Neuronal stem cell (in vitro differentiated cells): ENCODE measurements around the gene XYLT1.

Experiments
- DNase-seq: peaks from one replicate; pipeline ENCODE4 v3.0.0-alpha.2; 2013; ENCODE audit warnings: low spot score
- H2AFZ ChIP-seq: one replicate; pipeline ENCODE4 v1.6.1; 2013; ENCODE audit warnings: mild to moderate bottlenecking, low read length, inconsistent platforms
- H2AK5ac ChIP-seq: 2 replicates; pipeline ENCODE4 v1.6.1; 2013; ENCODE audit warnings: low read depth, mild to moderate bottlenecking, inconsistent platforms, low read length, moderate library complexity, mixed read lengths
- H2BK120ac ChIP-seq: 2 replicates; pipeline ENCODE4 v1.6.1; 2013; ENCODE audit warnings: low read depth, mild to moderate bottlenecking, inconsistent platforms, low read length, moderate library complexity, mixed read lengths
- H2BK12ac ChIP-seq: one replicate; pipeline ENCODE4 v1.6.1; 2013; ENCODE audit warnings: low read length, inconsistent platforms
- H2BK15ac ChIP-seq: 2 replicates; pipeline ENCODE4 v1.6.1; 2013; ENCODE audit warnings: mild to moderate bottlenecking, low read length, inconsistent platforms, mixed read lengths
- H2BK5ac ChIP-seq: one replicate; pipeline ENCODE4 v1.6.1; 2013; ENCODE audit warnings: inconsistent platforms, mild to moderate bottlenecking, low read length, moderate library complexity
- H3K14ac ChIP-seq: one replicate; pipeline ENCODE4 v1.6.1; 2013; ENCODE audit warnings: low read length, inconsistent platforms
- H3K18ac ChIP-seq: 2 replicates; pipeline ENCODE4 v1.6.1; 2013; ENCODE audit warnings: low read length, inconsistent platforms
- H3K23ac ChIP-seq: 2 replicates; pipeline ENCODE4 v1.6.1; 2013; ENCODE audit warnings: low read depth, mild to moderate bottlenecking, mixed read lengths, low read length, inconsistent platforms; ENCODE audit not compliant: poor library complexity
- H3K27ac ChIP-seq: replicated peaks from 3 replicates; pipeline ENCODE4 v1.5.1; 2013; ENCODE audit warnings: low read length, inconsistent platforms
- H3K27me3 ChIP-seq, 3 experiments: 2 replicates each; pipeline ENCODE4 v1.6.1; 2013; ENCODE audit warnings: low read length in 3 of 3, mild to moderate bottlenecking in 2 of 3, inconsistent platforms in 1 of 3, low read depth in 1 of 3, mixed read lengths in 1 of 3, moderate library complexity in 1 of 3; ENCODE audit not compliant: control insufficient read depth in 3 of 3, insufficient read depth in 3 of 3
- H3K36me3 ChIP-seq, 2 donors: replicated peaks in 1 of 2; 2 replicates each; pipeline ENCODE4 v1.6.1; 2013; ENCODE audit warnings: low read length in 2 of 2; ENCODE audit not compliant: control insufficient read depth in 2 of 2, insufficient read depth in 2 of 2
- H3K4ac ChIP-seq: 2 replicates; pipeline ENCODE4 v1.6.1; 2013; ENCODE audit warnings: inconsistent platforms, mild to moderate bottlenecking, low read length, moderate library complexity
- H3K4me1 ChIP-seq, 2 donors: 1 replicate in 1 of 2; 2 replicates in 1 of 2; pipeline ENCODE4 v1.6.1; 2013; ENCODE audit warnings: low read length in 2 of 2, low read depth in 1 of 2; ENCODE audit not compliant: control insufficient read depth in 2 of 2, insufficient read depth in 1 of 2
- H3K4me2 ChIP-seq: one replicate; pipeline ENCODE4 v1.6.1; 2013; ENCODE audit warnings: mild to moderate bottlenecking, low read length, inconsistent platforms; ENCODE audit not compliant: insufficient read depth, poor library complexity, severe bottlenecking
- H3K4me3 ChIP-seq, 2 donors: 2 replicates each; pipeline ENCODE4 v1.5.1; 2013; ENCODE audit warnings: low read length in 2 of 2, mild to moderate bottlenecking in 2 of 2, inconsistent platforms in 1 of 2, moderate library complexity in 1 of 2
- H3K79me1 ChIP-seq: one replicate; pipeline ENCODE4 v1.6.1; 2013; ENCODE audit warnings: low read depth, mild to moderate bottlenecking, inconsistent platforms, low read length, moderate library complexity
- H3K9ac ChIP-seq: one replicate; pipeline ENCODE4 v1.6.1; 2013; ENCODE audit warnings: mild to moderate bottlenecking, low read depth, low read length, inconsistent platforms; ENCODE audit not compliant: poor library complexity
- H3K9me3 ChIP-seq, 2 donors: replicated peaks in 1 of 2; 2 replicates each; pipeline versions ENCODE3 to v1.6.1; 2013; ENCODE audit warnings: low read length in 2 of 2, mild to moderate bottlenecking in 2 of 2, inconsistent platforms in 1 of 2, low read depth in 1 of 2, mixed read lengths in 1 of 2, moderate library complexity in 1 of 2; ENCODE audit not compliant: control insufficient read depth in 2 of 2, insufficient read depth in 1 of 2
- H4K8ac ChIP-seq: one replicate; pipeline ENCODE4 v1.6.1; 2013; ENCODE audit warnings: low read depth, mild to moderate bottlenecking, inconsistent platforms, low read length, moderate library complexity
- H4K91ac ChIP-seq: one replicate; pipeline ENCODE4 v1.6.1; 2013; ENCODE audit warnings: low read length, low read depth, mild to moderate bottlenecking, inconsistent platforms; ENCODE audit not compliant: poor library complexity
- WGBS, 2 donors: extraction: QIAGEN DNeasy Blood & Tissue Kit; methylation state at CpG; one replicate each; pipeline ENCODE4 v1.1.7; 2013; ENCODE audit warnings: missing lambda C conversion rate in 2 of 2, mixed read lengths in 1 of 2; ENCODE audit not compliant: insufficient read length in 2 of 2, insufficient replicate concordance in 1 of 2; ENCODE audit errors: extremely low coverage in 2 of 2; 5-methylcytosine and 5-hydroxymethylcytosine counted together

Gene XYLT1

DNA sequence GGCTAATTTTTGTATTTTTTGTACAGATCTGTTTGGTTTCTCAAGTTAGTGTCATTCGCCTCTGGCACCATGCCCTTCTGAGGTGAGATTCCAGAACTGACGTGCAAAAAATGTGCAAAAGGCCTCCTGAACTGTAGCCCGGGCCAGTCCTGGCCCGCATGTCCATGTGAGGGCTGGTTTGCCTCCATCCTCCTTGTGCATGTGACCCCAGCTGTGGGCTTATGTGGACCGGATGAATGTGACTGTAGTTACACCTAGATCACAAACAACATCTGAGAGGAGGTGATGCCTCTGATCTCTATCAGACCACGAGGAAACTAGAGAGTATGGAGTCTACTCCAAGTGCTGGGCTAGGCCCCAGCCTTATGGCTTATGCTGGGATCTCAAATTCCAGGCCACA is 241.6 kb downstream of the XYLT1 start:
- H2AK5ac ChIP-seq = no peak overlapping the region
- no peak overlapping the region for H3K27ac ChIP-seq
- H3K4ac ChIP-seq = no peak overlapping the region
- no peak overlapping the region for H3K4me3 ChIP-seq
- H3K9me3 ChIP-seq = no peaks in the 10 kb centered on the region
- no peak overlapping the region for H3K9ac ChIP-seq
- no peak overlapping the region for H3K14ac ChIP-seq
- DNase-seq = no peak
- H2BK15ac ChIP-seq = no peak overlapping the region
- H2BK12ac ChIP-seq = no peak overlapping the region
- H3K27me3 ChIP-seq = no peaks in the 10 kb centered on the region
- H4K91ac ChIP-seq = no peak overlapping the region
- no peak overlapping the region for H2BK5ac ChIP-seq
- H3K36me3 ChIP-seq = peaks cover 0 to 1% of the 10 kb centered on the region in 2 donors
- no peak overlapping the region for H3K23ac ChIP-seq
- no peak overlapping the region for H2AFZ ChIP-seq
- H3K18ac ChIP-seq = no peak overlapping the region
- H3K79me1 ChIP-seq = no peaks in the 10 kb centered on the region
- peaks cover 5 to 6% of the 10 kb centered on the region in 2 donors for H3K4me1 ChIP-seq
- no CpG with 5 or more reads among the region's 6 CpGs for WGBS, 2 donors
- no peak overlapping the region for H3K4me2 ChIP-seq
- H2BK120ac ChIP-seq = no peak overlapping the region
- no peak overlapping the region for H4K8ac ChIP-seq

DNA sequence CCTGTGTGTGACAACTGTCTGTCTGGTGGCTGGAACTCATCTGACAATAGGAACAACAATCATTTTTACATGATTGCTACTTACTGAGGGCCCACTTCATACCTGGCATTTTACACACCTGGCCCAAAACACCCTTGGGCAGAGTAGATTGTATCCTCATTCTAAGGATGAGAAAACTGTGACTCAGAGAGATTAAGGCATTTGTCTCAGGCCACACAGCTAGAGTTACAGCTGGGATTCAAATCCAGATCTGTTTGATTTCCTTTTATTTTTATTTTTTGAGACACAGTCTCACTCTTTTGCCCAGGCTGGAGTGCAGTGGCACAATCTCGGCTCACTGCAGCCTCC is 242.1 kb downstream of the XYLT1 start:
- H3K14ac ChIP-seq = no peak overlapping the region
- H2BK5ac ChIP-seq = no peak overlapping the region
- H3K4me1 ChIP-seq = peaks cover 5 to 6% of the 10 kb centered on the region in 2 donors
- H2BK15ac ChIP-seq = no peak overlapping the region
- no peak overlapping the region for H3K23ac ChIP-seq
- no peak overlapping the region for H2AK5ac ChIP-seq
- no peak overlapping the region for H4K91ac ChIP-seq
- H3K18ac ChIP-seq = no peak overlapping the region
- no peaks in the 10 kb centered on the region for H3K9me3 ChIP-seq
- no peaks in the 10 kb centered on the region for H3K79me1 ChIP-seq
- H3K4ac ChIP-seq = no peak overlapping the region
- no peak for DNase-seq
- H3K27me3 ChIP-seq = no peaks in the 10 kb centered on the region
- no peak overlapping the region for H3K27ac ChIP-seq
- H2AFZ ChIP-seq = no peak overlapping the region
- no peak overlapping the region for H2BK120ac ChIP-seq
- no peak overlapping the region for H3K4me3 ChIP-seq
- no peak overlapping the region for H3K4me2 ChIP-seq
- no peak overlapping the region for H2BK12ac ChIP-seq
- no peak overlapping the region for H4K8ac ChIP-seq
- peaks cover 0 to 1% of the 10 kb centered on the region in 2 donors for H3K36me3 ChIP-seq
- no peak overlapping the region for H3K9ac ChIP-seq
- WGBS, 2 donors = no CpG with 5 or more reads among the region's 1 CpG

DNA sequence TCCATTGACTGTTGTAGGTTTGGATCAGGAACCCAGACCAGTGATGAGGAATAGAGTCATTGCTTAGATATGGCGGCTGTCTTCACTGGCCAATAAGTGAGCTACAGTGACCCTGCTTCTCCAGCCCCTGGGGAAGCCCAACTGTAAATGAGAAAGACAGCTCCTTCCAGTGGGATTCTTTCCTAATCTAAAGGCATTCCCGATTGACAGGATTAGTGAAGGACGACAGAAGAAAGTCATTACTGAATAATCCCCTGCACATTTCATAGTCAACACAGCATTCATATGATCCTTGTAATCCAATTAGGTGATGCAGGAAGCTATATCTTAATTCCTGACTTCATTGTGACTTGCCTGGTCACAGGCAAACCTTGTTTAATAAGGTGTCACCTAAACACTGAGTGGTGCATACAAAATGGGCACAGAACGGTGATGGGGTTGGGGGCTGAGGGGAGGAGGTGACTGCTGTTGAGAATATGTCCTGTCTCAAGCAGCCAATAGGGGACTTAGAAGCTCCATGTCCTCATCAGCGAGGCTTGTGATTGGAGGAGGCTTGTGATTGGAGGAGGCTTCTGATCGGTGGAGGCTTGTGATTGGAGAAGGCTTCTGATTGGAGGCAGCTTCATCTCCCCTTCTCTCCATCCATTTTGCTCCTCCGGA is 242.6 kb downstream of the XYLT1 start:
- Histone ChIP-seq H2BK15ac (no peak overlapping the region), H3K4me3 (peak overlapping the region in 1 of 2 donors; percentile 37), H3K27me3 (no peaks in the 10 kb centered on the region), H3K36me3 (peaks cover 0 to 1% of the 10 kb centered on the region in 2 donors), H3K79me1 (no peaks in the 10 kb centered on the region), H2BK5ac (no peak overlapping the region), H2BK120ac (no peak overlapping the region), H3K23ac (no peak overlapping the region), H2BK12ac (no peak overlapping the region), H3K4ac (no peak overlapping the region), H3K4me2 (no peak overlapping the region), H4K8ac (no peak overlapping the region), H4K91ac (no peak overlapping the region), H2AK5ac (no peak overlapping the region), H2AFZ (no peak overlapping the region), H3K9ac (no peak overlapping the region), H3K4me1 (peaks cover 5 to 8% of the 10 kb centered on the region in 2 donors), H3K9me3 (no peaks in the 10 kb centered on the region), H3K27ac (no peak overlapping the region), H3K14ac (no peak overlapping the region), H3K18ac (no peak overlapping the region)
- WGBS, 2 donors = no CpG with 5 or more reads among the region's 7 CpGs
- no peak for DNase-seq

DNA sequence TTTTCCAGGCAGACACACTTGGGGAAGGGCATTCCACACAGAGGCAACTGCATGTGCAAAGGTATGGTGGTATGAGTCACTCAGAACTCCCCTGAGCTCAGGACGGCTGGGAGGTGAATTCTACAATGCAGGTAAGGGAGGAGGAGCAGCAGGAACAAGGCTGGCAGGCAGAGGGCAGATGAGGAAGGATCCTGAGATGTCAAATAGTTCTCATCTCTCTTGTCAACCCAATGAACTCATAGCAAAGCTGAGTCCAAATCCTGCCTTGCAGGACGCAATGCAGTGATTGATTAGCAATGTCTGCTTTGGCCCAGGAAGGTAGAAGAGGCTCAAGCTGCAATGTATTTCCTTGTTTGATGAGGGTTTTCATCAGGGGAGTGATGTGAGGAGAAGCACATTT is 243.5 kb downstream of the XYLT1 start:
- no peak for DNase-seq
- Histone ChIP-seq H3K23ac (no peak overlapping the region), H2BK120ac (no peak overlapping the region), H2BK5ac (no peak overlapping the region), H3K9ac (no peak overlapping the region), H3K4me3 (no peak overlapping the region), H4K91ac (no peak overlapping the region), H3K36me3 (peaks cover 0 to 1% of the 10 kb centered on the region in 2 donors), H2BK12ac (no peak overlapping the region), H3K9me3 (no peaks in the 10 kb centered on the region), H3K4me2 (no peak overlapping the region), H3K79me1 (no peaks in the 10 kb centered on the region), H4K8ac (no peak overlapping the region), H2AK5ac (no peak overlapping the region), H2AFZ (no peak overlapping the region), H3K4me1 (peaks cover 8 to 13% of the 10 kb centered on the region in 2 donors), H3K4ac (no peak overlapping the region), H3K27ac (no peak overlapping the region), H3K14ac (no peak overlapping the region), H2BK15ac (no peak overlapping the region), H3K27me3 (no peaks in the 10 kb centered on the region), H3K18ac (no peak overlapping the region)
- no CpG with 5 or more reads among the region's 2 CpGs for WGBS, 2 donors
